Measurements from ENCODE around the gene SPDYA.

GRCh38 chr2:28824870-28825269 lies 14.2 kb downstream of the SPDYA start:
- TF ChIP-seq CTCF (IDR thresholded peaks at IDR 0.05) (no peak), POLR2A (IDR thresholded peaks at IDR 0.05) (no peak)
